ENCODE results near the gene CLCN1.
A peak's percentile ranks its signal among the peaks of the same experiment; 100 is the strongest.

The CLCN1 gene

DNA sequence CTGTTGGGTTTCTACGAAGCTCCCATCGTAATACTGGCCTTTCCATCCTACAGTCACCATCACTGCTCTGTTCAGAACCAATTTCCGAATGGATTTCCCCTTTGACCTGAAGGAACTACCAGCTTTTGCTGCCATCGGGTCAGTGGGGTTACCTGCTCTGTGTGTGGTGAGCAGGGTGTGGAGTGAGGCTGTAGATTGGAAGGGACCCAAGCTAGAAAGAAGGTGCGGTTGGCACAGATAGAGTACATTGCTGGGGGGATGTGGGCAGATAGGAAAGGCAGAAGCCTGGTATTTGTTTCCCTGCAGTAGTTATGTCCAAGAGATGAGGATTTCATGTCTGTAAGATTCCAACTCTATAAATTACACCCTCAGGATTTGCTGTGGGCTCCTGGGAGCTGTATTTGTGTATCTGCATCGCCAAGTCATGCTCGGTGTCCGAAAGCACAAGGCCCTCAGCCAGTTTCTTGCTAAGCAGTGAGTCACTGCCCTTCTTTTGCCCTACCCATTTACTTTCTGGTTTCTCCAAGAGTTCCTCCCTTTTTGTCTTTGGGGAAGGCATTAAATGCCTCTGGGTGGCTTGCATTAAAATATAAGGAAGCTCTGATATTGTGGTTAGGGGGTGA is 15.4 kb downstream of the CLCN1 start:
- no peak overlapping the region for H3K27ac ChIP-seq (ENCODE audit: low read depth, low read length, severe bottlenecking)
- no peak overlapping the region for H3K4me3 ChIP-seq (ENCODE audit: extremely low read depth, insufficient read depth, low read length, poor library complexity, severe bottlenecking)
- WGBS, 2 experiments (ENCODE audit: insufficient coverage in 2 of 2), result 90 to 98% methylated on average over 4 to 7 of the region's 8 CpGs
- no peaks in the 10 kb centered on the region for H3K36me3 ChIP-seq (ENCODE audit: control insufficient read depth, insufficient read depth, low read length)
- no peaks in the 10 kb centered on the region for H3K9me3 ChIP-seq (ENCODE audit: control insufficient read depth, low read length)
- H3K4me1 ChIP-seq (ENCODE audit: control insufficient read depth, insufficient read depth, low read length, poor library complexity, severe bottlenecking), result no peaks in the 10 kb centered on the region

DNA sequence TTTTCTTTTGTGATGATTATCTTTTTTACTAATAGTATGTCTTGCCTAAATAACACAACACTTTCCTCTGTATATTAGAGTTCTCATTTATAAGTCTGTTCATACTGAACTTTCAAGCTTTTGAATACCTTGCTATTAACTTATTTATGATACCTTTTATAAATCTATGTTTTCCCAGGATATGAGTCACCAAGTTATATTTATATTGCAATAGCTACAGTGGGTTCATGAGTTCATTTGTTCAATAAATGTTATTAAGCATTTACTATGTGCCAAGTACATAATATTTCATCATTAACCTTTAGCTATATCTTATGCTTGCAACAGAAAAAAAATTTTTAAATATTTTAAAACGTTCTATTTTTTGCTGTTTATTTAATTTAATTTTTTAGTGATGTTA is 18.3 kb downstream of the CLCN1 start:
- H3K4me3 ChIP-seq (ENCODE audit: extremely low read depth, insufficient read depth, low read length, poor library complexity, severe bottlenecking), result no peak overlapping the region
- no peaks in the 10 kb centered on the region for H3K36me3 ChIP-seq (ENCODE audit: control insufficient read depth, insufficient read depth, low read length)
- H3K4me1 ChIP-seq (ENCODE audit: control insufficient read depth, insufficient read depth, low read length, poor library complexity, severe bottlenecking), result no peaks in the 10 kb centered on the region
- no peak overlapping the region for H3K27ac ChIP-seq (ENCODE audit: low read depth, low read length, severe bottlenecking)
- no CpG with 5 or more reads among the region's 1 CpG for WGBS, 2 experiments (ENCODE audit: insufficient coverage in 2 of 2)
- no peaks in the 10 kb centered on the region for H3K9me3 ChIP-seq (ENCODE audit: control insufficient read depth, low read length)

DNA sequence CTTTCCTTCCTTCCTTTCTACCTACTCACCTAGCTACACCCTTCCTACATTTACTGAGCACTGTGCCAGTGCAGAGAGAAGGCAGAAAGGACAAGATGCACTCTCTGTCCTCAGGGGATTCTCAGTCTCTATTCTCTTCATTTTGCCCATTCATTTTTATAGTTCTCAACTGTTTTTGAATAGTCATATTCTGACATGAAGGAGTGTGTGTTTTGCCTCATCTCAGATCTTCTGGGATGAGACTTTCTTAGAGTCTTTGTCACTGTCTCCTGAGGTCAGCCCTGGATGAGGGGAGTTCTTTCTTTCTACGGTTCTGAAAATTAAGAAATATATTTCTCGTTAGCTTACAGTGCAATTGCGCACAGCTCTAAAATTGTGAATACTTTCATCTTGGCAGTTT is 21.3 kb downstream of the CLCN1 start:
- H3K27ac ChIP-seq (ENCODE audit: low read depth, low read length, severe bottlenecking), result no peak overlapping the region
- WGBS, 2 experiments (ENCODE audit: insufficient coverage in 2 of 2), result 83% methylated on average over 2 of the region's 3 CpGs; no CpG with 5 or more reads in 1 of the 2 experiments
- H3K9me3 ChIP-seq (ENCODE audit: control insufficient read depth, low read length), result no peaks in the 10 kb centered on the region
- no peaks in the 10 kb centered on the region for H3K36me3 ChIP-seq (ENCODE audit: control insufficient read depth, insufficient read depth, low read length)
- no peaks in the 10 kb centered on the region for H3K4me1 ChIP-seq (ENCODE audit: control insufficient read depth, insufficient read depth, low read length, poor library complexity, severe bottlenecking)
- no peak overlapping the region for H3K4me3 ChIP-seq (ENCODE audit: extremely low read depth, insufficient read depth, low read length, poor library complexity, severe bottlenecking)

DNA sequence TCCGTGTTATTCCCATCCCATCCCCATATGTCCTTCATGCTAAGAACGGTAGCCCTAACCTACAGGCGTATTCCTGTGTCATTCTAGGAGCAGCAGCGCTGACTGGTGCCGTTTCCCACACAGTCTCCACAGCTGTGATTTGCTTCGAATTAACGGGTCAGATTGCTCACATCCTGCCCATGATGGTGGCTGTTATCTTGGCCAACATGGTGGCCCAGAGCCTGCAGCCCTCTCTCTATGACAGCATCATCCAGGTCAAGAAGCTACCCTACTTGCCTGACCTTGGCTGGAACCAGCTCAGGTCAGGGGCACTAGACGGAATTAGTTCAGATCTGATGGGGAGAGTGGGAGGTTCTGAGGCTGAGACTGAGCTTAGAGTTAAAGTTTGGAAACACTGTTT is 25.9 kb downstream of the CLCN1 start:
- Histone ChIP-seq H3K27ac (ENCODE audit: low read depth, low read length, severe bottlenecking) (no peak overlapping the region), H3K4me1 (ENCODE audit: control insufficient read depth, insufficient read depth, low read length, poor library complexity, severe bottlenecking) (no peaks in the 10 kb centered on the region), H3K9me3 (ENCODE audit: control insufficient read depth, low read length) (no peaks in the 10 kb centered on the region), H3K36me3 (ENCODE audit: control insufficient read depth, insufficient read depth, low read length) (no peaks in the 10 kb centered on the region), H3K4me3 (ENCODE audit: extremely low read depth, insufficient read depth, low read length, poor library complexity, severe bottlenecking) (no peak overlapping the region)
- WGBS, 2 experiments (ENCODE audit: insufficient coverage in 2 of 2), result 97 to 99% methylated on average over 7 of the region's 8 CpGs

DNA sequence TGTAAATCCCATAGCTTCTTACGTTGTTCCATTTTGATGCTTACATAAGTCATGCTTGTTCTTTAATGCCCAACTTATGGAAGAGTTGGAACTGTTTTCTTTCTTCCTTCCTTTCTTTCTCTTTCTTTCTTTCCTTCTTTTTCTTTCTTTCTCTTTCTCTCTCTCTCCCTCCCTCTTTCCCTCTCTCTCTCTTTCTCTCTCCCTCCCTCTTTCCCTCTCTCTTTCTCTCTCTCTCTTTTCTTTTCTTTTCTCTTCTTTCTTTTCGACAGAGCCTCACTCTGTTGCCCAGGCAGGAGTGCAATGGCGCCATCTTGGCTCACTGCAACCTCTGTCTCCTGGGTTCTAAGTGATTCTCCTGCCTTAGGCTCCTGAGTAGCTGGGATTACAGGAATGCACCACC is 27.7 kb downstream of the CLCN1 start:
- Histone ChIP-seq H3K9me3 (ENCODE audit: control insufficient read depth, low read length) (no peaks in the 10 kb centered on the region), H3K27ac (ENCODE audit: low read depth, low read length, severe bottlenecking) (no peak overlapping the region), H3K36me3 (ENCODE audit: control insufficient read depth, insufficient read depth, low read length) (no peaks in the 10 kb centered on the region), H3K4me3 (ENCODE audit: extremely low read depth, insufficient read depth, low read length, poor library complexity, severe bottlenecking) (no peak overlapping the region), H3K4me1 (ENCODE audit: control insufficient read depth, insufficient read depth, low read length, poor library complexity, severe bottlenecking) (no peaks in the 10 kb centered on the region)
- 72 to 87% methylated on average over 2 of the region's 3 CpGs for WGBS, 2 experiments (ENCODE audit: insufficient coverage in 2 of 2)

DNA sequence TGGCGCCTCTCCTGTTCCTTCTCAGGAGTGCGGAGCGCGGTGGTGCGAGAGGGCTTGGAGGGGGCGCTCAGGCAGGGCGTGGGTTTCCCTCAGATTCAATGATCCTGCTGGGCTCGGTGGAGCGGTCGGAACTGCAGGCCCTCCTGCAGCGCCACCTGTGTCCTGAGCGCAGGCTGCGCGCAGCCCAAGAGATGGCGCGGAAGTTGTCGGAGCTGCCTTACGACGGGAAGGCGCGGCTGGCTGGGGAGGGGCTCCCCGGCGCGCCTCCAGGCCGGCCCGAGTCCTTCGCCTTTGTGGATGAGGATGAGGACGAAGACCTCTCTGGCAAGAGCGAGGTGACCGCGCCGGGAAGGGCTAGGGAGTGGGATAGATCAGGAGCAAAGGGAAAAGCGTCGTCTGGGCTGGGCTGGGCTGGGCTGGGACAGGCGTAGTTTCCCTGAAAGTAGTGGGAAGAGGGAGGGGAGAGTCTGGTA is 29.6 kb downstream of the CLCN1 start:
- 7 to 8% methylated on average over 23 to 35 of the region's 35 CpGs for WGBS, 2 experiments (ENCODE audit: insufficient coverage in 2 of 2)
- H3K4me1 ChIP-seq (ENCODE audit: control insufficient read depth, insufficient read depth, low read length, poor library complexity, severe bottlenecking), result no peaks in the 10 kb centered on the region
- peak overlapping the region; percentile 14 for H3K4me3 ChIP-seq (ENCODE audit: extremely low read depth, insufficient read depth, low read length, poor library complexity, severe bottlenecking)
- H3K9me3 ChIP-seq (ENCODE audit: control insufficient read depth, low read length), result no peaks in the 10 kb centered on the region
- H3K36me3 ChIP-seq (ENCODE audit: control insufficient read depth, insufficient read depth, low read length), result no peaks in the 10 kb centered on the region
- no peak overlapping the region for H3K27ac ChIP-seq (ENCODE audit: low read depth, low read length, severe bottlenecking)

DNA sequence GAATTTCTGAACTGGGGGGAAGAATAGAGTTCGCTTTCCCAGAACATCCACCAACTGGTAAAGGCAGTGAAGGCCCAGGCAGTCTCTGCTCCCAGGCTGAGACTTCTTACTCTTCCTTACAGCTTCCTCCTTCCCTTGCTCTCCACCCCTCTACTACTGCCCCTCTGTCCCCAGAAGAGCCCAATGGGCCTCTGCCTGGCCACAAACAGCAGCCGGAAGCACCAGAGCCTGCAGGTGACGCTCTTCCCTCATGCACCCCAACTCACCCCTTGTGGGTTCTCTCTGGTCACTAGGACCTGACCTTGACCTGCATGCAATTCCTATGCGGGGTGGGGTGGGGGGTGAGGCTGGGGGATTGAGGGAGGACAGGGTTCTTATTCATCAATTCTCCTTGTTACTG is 30.1 kb downstream of the CLCN1 start:
- WGBS, 2 experiments (ENCODE audit: insufficient coverage in 2 of 2), result 60 to 80% methylated on average over 1 of the region's 4 CpGs
- Histone ChIP-seq H3K4me3 (ENCODE audit: extremely low read depth, insufficient read depth, low read length, poor library complexity, severe bottlenecking) (no peak overlapping the region), H3K9me3 (ENCODE audit: control insufficient read depth, low read length) (no peaks in the 10 kb centered on the region), H3K27ac (ENCODE audit: low read depth, low read length, severe bottlenecking) (no peak overlapping the region), H3K4me1 (ENCODE audit: control insufficient read depth, insufficient read depth, low read length, poor library complexity, severe bottlenecking) (peaks cover 2% of the 10 kb centered on the region), H3K36me3 (ENCODE audit: control insufficient read depth, insufficient read depth, low read length) (no peaks in the 10 kb centered on the region)

DNA sequence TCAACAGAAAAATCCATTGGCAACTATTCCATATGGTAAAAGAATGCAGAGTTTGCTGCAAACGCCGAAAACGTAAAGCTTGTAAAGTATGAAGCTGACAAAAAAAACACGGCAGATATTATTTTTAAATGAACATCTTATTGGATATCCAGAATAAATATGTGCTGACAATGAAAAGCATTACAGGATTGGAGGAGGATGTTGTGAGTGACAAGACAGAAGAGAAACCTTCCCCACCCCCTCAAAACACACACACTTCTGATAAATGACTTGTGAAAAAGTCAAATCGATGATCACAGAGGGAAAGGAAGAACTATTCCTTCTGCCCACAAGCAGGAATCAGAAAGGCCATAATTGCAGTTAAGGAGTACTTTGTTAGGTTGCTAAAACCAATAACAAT is 32.0 kb downstream of the CLCN1 start:
- no peak overlapping the region for H3K4me3 ChIP-seq (ENCODE audit: extremely low read depth, insufficient read depth, low read length, poor library complexity, severe bottlenecking)
- H3K4me1 ChIP-seq (ENCODE audit: control insufficient read depth, insufficient read depth, low read length, poor library complexity, severe bottlenecking), result peaks cover 3% of the 10 kb centered on the region
- H3K9me3 ChIP-seq (ENCODE audit: control insufficient read depth, low read length), result no peaks in the 10 kb centered on the region
- H3K27ac ChIP-seq (ENCODE audit: low read depth, low read length, severe bottlenecking), result no peak overlapping the region
- H3K36me3 ChIP-seq (ENCODE audit: control insufficient read depth, insufficient read depth, low read length), result no peaks in the 10 kb centered on the region
- WGBS, 2 experiments (ENCODE audit: insufficient coverage in 2 of 2), result 40 to 100% methylated on average over 1 to 2 of the region's 5 CpGs

DNA sequence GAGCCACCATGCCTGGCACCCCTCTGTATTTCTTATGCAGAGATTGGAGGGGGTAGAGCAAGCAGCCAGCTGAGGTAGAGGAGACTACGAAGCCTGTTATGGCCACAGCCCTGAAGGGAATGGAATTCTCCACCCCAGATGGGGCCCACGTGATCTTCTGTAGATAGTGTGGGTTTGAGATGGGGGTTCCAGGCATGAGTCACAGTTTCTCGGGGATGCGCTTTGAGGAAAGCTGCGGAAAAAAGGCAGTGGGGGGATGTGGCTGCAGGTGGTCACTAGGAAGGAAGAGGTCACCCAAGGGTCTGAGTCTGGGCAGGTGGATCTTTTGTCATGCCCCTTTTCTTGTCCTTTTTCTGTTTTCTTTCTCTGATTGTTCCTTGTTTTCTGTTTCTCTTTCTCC is 35.1 kb downstream of the CLCN1 start:
- WGBS, 2 experiments (ENCODE audit: insufficient coverage in 2 of 2), result 78 to 80% methylated on average over 3 to 5 of the region's 5 CpGs
- Histone ChIP-seq H3K4me1 (ENCODE audit: control insufficient read depth, insufficient read depth, low read length, poor library complexity, severe bottlenecking) (peaks cover 3% of the 10 kb centered on the region), H3K4me3 (ENCODE audit: extremely low read depth, insufficient read depth, low read length, poor library complexity, severe bottlenecking) (no peak overlapping the region), H3K27ac (ENCODE audit: low read depth, low read length, severe bottlenecking) (no peak overlapping the region), H3K9me3 (ENCODE audit: control insufficient read depth, low read length) (no peaks in the 10 kb centered on the region), H3K36me3 (ENCODE audit: control insufficient read depth, insufficient read depth, low read length) (no peaks in the 10 kb centered on the region)

DNA sequence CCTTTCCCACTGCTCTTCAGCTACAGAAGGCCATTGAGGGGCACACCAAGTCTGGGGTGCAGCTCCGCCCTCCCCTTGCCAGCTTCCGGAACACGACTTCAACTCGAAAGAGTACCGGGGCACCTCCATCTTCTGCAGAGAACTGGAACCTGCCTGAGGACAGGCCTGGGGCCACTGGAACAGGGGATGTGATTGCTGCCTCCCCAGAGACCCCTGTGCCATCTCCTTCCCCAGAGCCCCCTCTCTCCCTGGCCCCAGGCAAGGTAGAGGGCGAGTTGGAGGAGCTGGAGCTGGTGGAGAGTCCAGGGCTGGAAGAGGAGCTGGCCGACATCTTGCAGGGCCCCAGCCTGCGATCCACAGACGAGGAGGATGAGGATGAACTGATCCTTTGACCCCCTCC is 35.7 kb downstream of the CLCN1 start:
- no peaks in the 10 kb centered on the region for H3K36me3 ChIP-seq (ENCODE audit: control insufficient read depth, insufficient read depth, low read length)
- no peak overlapping the region for H3K27ac ChIP-seq (ENCODE audit: low read depth, low read length, severe bottlenecking)
- H3K9me3 ChIP-seq (ENCODE audit: control insufficient read depth, low read length), result no peaks in the 10 kb centered on the region
- H3K4me3 ChIP-seq (ENCODE audit: extremely low read depth, insufficient read depth, low read length, poor library complexity, severe bottlenecking), result no peak overlapping the region
- 87 to 97% methylated on average over 3 to 5 of the region's 9 CpGs for WGBS, 2 experiments (ENCODE audit: insufficient coverage in 2 of 2)
- peaks cover 3% of the 10 kb centered on the region for H3K4me1 ChIP-seq (ENCODE audit: control insufficient read depth, insufficient read depth, low read length, poor library complexity, severe bottlenecking)

DNA sequence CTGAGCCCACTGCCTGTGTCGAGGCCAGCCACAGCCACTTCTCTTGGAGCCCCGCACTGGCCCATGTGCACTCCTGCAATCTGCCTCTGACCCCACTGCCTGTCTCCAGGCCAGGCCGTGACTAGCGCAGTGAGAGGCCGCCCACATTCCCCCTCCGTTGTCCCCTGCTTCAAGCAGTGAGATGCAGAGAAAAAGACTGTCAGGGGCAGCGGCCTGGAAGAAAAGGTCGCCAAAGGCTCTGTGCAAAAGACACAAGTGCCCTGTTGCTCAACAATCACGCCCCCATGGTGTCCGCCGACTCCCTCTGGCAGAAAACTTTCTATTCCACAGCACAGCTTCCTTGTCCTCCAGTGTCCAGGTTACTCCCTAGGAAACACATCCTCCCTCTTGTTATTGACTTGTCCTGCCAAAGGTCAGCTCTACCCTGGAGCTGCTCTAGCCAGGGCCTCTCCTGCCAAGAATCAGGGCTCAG is 36.7 kb downstream of the CLCN1 start:
- Histone ChIP-seq H3K4me1 (ENCODE audit: control insufficient read depth, insufficient read depth, low read length, poor library complexity, severe bottlenecking) (peaks cover 3% of the 10 kb centered on the region), H3K27ac (ENCODE audit: low read depth, low read length, severe bottlenecking) (no peak overlapping the region), H3K36me3 (ENCODE audit: control insufficient read depth, insufficient read depth, low read length) (peaks cover 3% of the 10 kb centered on the region), H3K9me3 (ENCODE audit: control insufficient read depth, low read length) (no peaks in the 10 kb centered on the region), H3K4me3 (ENCODE audit: extremely low read depth, insufficient read depth, low read length, poor library complexity, severe bottlenecking) (no peak overlapping the region)
- WGBS, 2 experiments (ENCODE audit: insufficient coverage in 2 of 2), result 74 to 78% methylated on average over 10 to 11 of the region's 11 CpGs

Measured in mesodermal cell (in vitro differentiated cells).